ENCODE data around the gene CD300LB. TPM values are rescaled to one million over a fixed set of nuclear protein-coding genes. Genes with fewer than 3 reads are reported as not detected.

Gene CD300LB
- total RNA-seq, 1 donor from 2014 or later: not detected

GRCh38 chr17:74529243-74529642 lies 2.0 kb downstream of the CD300LB start:
- Mint-ChIP-seq H3K4me1 (ENCODE audit: low read depth) (no peaks in the 10 kb centered on the region), H3K4me3 (ENCODE audit: unreplicated experiment) (no peak overlapping the region), H3K27me3 (ENCODE audit: low read depth) (peaks cover 40% of the 10 kb centered on the region), H3K27ac (ENCODE audit: unreplicated experiment) (no peak overlapping the region), H3K36me3 (ENCODE audit: low read depth) (no peaks in the 10 kb centered on the region), H3K9me3 (ENCODE audit: low read depth) (no peaks in the 10 kb centered on the region)
- DNase-seq (ENCODE audit: low spot score): peak; percentile 48
- no peak for TF ChIP-seq CTCF (IDR thresholded peaks at IDR 0.05)

GRCh38 chr17:74528491-74529199 lies 2.6 kb downstream of the CD300LB start:
- no peak for TF ChIP-seq CTCF (IDR thresholded peaks at IDR 0.05)
- H3K4me3 Mint-ChIP-seq (ENCODE audit: unreplicated experiment): no peak overlapping the region
- no peaks in the 10 kb centered on the region for H3K36me3 Mint-ChIP-seq (ENCODE audit: low read depth)
- H3K4me1 Mint-ChIP-seq (ENCODE audit: low read depth): no peaks in the 10 kb centered on the region
- peak; percentile 29 for DNase-seq (ENCODE audit: low spot score)
- no peak overlapping the region for H3K27ac Mint-ChIP-seq (ENCODE audit: unreplicated experiment)
- H3K9me3 Mint-ChIP-seq (ENCODE audit: low read depth): no peaks in the 10 kb centered on the region
- H3K27me3 Mint-ChIP-seq (ENCODE audit: low read depth): peaks cover 45% of the 10 kb centered on the region

- Mint-ChIP-seq H3K36me3 (ENCODE audit: low read depth) (no peaks in the 10 kb centered on the region), H3K27ac (ENCODE audit: unreplicated experiment) (no peak overlapping the region), H3K9me3 (ENCODE audit: low read depth) (peaks cover 3% of the 10 kb centered on the region), H3K4me3 (ENCODE audit: unreplicated experiment) (no peak overlapping the region), H3K4me1 (ENCODE audit: low read depth) (no peaks in the 10 kb centered on the region), H3K27me3 (ENCODE audit: low read depth) (peaks cover 47% of the 10 kb centered on the region)
- DNase-seq (ENCODE audit: low spot score): peak; percentile 17
- no peak for TF ChIP-seq CTCF (IDR thresholded peaks at IDR 0.05)
Observed at GRCh38 chr17:74527756-74528155, 3.5 kb downstream of the CD300LB start.

GRCh38 chr17:74527081-74527480 lies 4.2 kb downstream of the CD300LB start:
- Mint-ChIP-seq H3K4me3 (ENCODE audit: unreplicated experiment) (no peak overlapping the region), H3K36me3 (ENCODE audit: low read depth) (no peaks in the 10 kb centered on the region), H3K27me3 (ENCODE audit: low read depth) (peaks cover 44% of the 10 kb centered on the region), H3K27ac (ENCODE audit: unreplicated experiment) (no peak overlapping the region), H3K4me1 (ENCODE audit: low read depth) (no peaks in the 10 kb centered on the region), H3K9me3 (ENCODE audit: low read depth) (peaks cover 3% of the 10 kb centered on the region)
- peak; percentile 18 for DNase-seq (ENCODE audit: low spot score)
- no peak for TF ChIP-seq CTCF (IDR thresholded peaks at IDR 0.05)

GRCh38 chr17:74526681-74527080 lies 4.6 kb downstream of the CD300LB start:
- no peak overlapping the region for H3K4me3 Mint-ChIP-seq (ENCODE audit: unreplicated experiment)
- DNase-seq (ENCODE audit: low spot score): peak; percentile 32
- no peak for TF ChIP-seq CTCF (IDR thresholded peaks at IDR 0.05)
- H3K27me3 Mint-ChIP-seq (ENCODE audit: low read depth): peaks cover 44% of the 10 kb centered on the region
- peaks cover 3% of the 10 kb centered on the region for H3K9me3 Mint-ChIP-seq (ENCODE audit: low read depth)
- no peaks in the 10 kb centered on the region for H3K4me1 Mint-ChIP-seq (ENCODE audit: low read depth)
- no peaks in the 10 kb centered on the region for H3K36me3 Mint-ChIP-seq (ENCODE audit: low read depth)
- H3K27ac Mint-ChIP-seq (ENCODE audit: unreplicated experiment): no peak overlapping the region
